HG03039 (cell line): ENCODE data around the gene DGKB.

ENCODE experiments used
- ATAC-seq: cut with Tn5 transposase; IDR thresholded peaks from one replicate; pipeline ENCODE4 v1.9.1; 2021; ENCODE audit warnings: mild to moderate bottlenecking, moderate library complexity; ENCODE audit not compliant: unreplicated experiment

The DGKB gene

DNA sequence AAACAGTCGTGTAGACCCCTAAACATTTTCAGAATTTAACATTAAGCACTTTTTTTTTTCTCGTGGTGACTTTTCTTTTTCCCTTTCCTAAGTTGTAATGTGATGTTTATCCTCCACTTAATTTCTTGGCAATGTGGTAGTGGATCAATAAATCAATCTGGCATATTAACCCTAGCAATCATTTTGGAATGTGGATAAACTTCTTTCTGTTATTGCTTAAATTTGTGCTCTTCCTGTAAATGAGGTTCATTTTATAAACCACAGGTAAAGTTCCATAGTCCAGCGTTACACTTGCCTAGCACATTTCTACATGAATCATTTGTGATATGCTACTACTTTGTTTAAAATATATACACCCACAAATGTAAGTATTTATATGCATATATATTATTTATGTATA lies 665.7 kb downstream of the DGKB start:
- no peak for ATAC-seq

DNA sequence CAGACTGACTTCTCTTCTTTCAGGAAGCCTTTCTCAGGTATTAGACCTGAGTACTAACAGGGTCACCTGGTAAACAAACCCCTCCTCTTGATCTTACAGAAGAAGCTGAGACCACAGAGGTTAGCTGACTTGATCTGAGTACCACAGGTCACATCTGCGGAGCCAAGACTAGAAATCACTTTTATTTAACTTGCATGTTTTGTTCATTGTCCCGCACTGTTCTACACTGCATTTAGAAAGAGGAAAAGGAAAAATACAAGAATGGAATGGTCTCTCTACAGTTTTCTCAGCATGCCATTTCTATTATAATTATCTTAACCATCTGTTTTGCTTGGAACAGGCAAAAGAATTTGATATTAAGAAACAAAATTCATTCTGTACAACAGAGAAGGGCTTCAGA lies 667.5 kb downstream of the DGKB start:
- ATAC-seq = no peak

DNA sequence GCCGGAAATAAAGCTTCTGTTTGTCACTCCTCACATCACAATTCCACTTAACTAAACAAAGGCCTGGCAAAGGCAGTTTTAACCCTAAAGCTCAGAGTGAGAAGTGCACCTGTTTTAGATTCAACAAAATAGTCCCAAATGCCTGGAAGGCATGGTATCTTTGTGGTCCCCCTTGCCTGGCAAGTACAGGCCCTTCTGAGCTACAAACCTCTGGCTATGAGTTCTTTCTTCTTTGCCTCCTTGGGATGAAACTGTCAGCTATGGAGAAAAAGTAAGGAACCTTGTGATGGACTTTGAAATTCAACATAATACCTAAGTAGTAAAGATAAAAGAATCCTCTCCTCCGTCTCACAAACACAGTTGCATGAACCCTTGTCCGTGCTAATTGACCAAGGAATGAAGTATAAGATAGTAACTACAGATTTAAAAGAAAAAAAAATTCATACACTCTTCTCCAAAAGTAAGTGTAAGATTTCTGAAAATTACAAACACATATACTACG lies 668.6 kb downstream of the DGKB start:
- ATAC-seq = no peak

DNA sequence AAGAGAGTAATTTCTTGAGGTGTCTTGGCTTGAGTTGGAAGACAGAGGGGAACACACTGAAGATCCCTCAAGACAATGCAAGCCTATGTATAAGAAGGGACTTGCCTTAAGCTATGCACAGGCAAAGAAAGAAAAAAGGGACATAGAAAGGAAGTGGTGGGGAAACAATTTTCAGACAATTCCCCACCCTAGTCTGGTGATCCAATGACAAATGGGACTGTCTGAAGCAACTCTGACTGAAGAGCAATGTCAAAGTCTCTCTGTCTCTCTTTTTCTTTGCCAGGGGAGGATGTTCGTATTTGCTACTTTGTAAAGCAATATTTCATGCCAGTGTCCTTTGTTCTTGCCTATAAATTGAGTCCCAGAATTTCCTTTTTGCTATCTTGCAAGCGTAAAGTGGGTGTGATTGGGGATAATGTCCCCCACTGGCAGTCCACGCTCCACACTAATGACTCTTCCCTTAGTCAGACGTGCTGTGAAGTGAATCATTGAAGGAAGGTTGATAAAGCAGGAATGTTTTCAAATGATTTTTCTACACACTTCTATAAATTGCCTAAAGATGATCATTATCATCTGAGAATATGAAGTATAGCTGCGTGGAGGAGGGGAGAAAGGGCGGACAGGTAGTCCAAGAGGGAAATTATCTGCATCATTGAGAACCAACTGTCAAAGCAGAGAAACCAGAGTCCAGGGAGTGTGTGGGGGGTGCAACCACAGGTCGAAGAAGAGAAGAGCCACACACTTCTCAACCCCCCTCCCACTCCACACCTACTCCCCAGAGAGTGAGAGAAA lies 669.3 kb downstream of the DGKB start:
- ATAC-seq = no peak

DNA sequence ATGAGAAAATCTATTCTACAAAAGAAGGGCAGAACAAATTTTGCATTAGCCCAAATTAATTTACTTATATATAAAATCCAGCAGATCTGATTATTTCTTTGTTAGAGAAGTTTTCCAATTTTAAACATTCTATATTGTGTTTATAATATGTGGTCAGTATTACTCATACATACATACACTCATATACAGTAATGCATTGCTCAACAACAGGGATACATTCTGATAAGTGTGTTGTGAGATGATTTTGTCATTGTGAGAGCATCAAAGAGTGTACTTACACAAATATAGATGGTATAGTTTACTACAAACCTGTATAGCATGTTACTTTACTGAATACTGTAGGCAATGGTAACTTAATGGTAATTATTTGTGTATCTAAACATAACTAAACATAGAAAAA lies 673.5 kb downstream of the DGKB start:
- no peak for ATAC-seq

DNA sequence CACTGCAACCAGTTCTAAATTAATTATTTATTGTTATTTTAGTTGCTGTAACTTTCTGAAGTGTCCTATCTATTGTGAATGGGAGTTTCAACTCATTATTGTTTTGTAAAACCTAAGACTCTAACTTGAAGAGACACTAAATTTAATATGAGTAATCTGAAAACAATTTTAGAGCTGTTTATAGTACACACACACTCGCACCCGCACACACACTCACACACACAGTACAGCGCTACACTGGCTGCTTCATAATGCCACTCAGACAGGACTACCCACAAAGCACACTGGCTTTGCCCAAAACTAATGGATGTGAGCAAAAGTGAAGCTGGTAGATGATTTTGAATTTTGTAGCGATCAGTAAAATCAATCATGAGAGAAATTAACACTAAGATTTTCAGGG lies 674.2 kb downstream of the DGKB start:
- no peak for ATAC-seq

DNA sequence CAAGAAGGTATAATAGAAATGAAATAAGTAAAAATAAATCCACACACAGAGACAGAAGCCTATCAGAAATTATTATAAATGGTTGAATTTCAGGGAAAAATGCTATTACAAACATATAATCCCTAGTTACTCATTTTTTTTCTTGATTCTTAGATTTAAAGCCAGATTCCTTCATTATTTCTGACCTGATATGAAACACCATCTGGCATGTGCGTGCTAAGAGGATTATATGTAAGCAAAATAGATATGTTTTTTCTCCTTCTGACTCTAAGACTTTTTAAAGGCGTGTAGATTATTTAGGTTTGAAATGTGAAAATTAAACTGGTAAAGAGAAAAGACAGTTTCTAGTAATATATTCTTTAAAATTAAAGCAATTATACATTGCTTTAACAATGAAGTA lies 676.4 kb downstream of the DGKB start:
- no peak for ATAC-seq

DNA sequence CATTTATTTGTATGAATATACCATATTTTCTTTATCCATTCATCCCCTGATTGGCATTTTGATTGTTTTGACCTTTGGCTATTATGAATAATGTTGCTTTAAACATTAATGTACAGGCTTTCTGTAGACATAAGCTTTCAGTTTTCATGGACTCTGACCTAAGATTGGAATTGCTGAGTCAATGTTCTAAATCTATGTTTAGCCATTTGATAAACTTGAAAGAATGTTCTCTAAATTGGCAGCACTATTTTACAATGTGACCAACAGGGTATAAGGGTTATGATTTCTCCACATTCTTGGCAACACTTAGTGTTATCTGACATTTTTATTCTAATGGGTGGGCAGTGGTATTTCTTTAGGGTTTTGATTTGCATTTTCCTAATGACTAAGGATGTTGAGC lies 683.4 kb downstream of the DGKB start:
- no peak for ATAC-seq

DNA sequence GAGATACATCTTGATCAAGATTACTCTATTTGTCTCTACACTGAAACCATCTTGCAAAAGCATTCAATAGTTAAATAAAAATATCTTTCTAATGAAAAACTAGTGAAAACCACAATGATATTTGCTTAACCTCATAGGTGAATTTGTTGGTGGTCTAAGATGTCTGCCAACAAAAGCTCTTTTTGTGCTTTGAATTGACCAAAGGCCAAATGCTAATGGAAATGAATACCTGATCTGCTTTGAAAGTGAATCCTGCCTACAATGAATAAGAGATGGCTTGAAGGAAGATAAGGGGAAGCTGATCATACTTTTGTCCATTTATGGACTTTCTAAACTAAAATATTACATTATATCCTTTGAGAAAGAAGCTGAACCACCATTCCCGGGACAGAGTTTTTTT lies 684.2 kb downstream of the DGKB start:
- ATAC-seq = no peak

DNA sequence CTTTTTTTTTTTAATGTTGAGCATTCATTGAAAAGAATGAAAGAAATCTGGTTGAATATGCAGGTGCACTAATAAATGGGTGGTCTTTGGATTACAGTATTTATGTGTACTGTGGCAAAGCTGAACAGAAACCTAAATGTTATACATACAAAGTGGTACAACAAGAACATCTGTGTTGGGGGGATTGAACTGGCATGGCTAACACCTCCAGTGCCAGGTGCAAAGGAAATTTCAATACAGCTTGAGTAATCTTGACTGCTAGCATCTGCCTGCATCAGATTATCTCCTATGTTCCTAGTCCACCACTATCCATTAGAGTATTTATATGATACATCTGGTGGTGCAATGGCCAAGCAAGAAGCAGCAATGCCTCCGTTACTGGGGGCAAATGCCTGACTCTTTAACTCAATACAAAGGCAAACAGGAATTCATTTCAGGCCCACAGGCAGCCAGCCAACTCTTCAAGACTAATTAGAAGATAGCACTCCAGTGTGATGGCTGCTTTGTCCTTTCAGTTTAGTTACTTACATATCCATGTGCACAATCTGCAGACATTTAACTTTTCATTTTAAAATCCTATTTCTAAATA lies 692.6 kb downstream of the DGKB start:
- no peak for ATAC-seq

DNA sequence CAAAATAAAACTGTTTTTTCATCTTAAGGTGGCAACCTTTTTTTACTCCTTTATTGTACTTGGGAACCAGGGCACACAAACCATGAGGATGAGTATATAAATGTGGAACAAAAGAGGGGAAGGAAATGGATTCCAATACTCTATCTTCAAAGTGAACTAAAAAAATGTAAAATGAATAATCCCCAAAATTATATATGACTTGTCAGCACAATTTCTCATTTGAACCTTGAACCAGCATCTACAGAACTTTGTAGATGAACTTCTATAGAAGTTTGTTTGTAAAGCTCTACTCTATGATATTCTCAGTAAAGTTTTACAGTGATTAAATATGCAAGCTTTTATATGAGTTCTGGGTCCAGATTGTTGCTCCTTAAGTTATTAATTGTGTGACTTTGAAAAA lies 694.8 kb downstream of the DGKB start:
- ATAC-seq = no peak

DNA sequence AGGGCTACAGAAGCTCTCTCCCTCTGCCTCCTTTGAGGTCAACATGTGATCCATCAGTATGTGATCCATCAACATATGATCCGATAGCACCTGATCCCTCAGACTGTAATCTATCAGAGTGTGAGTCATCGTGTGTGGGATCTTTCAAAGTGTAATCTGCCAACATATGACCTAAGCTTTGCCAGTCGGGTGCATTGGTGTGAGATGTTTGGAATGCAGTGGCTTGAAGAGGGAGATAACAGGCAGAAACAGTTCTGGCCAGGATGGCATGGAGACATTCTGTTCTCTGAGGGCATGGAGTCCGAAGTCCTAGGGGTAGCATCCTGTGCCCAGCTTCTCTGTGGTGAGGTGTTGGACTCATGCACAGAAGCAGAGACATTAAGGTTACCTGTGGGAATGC lies 695.4 kb downstream of the DGKB start:
- no peak for ATAC-seq

DNA sequence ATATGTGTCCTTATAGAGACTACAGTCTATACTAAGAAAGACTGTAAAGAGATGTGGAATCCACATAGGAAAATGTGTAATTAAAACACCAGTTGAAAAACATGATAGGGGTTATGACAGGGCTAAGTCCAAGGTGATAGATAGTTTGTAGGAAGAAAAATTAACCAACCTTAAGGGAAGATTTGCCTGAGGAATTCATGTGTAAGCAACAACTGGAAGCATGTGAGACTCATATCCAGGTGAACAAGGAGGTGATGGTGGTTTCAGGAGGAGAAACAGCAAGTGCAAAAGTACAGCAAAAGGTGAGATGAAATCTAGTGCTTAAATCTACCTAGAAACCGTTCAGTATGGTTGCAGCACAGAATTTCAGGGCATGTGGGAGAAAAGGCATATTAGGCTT lies 696.4 kb downstream of the DGKB start:
- ATAC-seq = no peak

DNA sequence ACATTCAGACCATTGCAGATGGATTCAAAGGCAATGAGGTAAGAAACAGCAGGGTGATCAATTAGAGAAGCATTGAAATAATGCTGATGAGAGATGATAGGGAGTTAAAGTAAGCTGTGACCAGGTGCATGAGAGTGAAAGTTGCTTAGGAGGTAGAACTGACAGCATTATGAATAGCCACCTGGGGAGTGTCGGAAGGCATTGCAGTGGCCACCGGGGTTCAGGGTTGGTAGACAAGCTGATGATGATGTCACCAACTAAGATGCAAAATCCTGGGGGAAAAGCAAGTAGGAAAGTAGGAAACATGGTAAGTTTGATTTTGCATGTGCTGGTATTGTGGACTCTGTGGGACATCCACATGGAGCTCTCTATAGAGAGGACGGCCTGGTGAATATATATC lies 701.2 kb downstream of the DGKB start:
- no peak for ATAC-seq

DNA sequence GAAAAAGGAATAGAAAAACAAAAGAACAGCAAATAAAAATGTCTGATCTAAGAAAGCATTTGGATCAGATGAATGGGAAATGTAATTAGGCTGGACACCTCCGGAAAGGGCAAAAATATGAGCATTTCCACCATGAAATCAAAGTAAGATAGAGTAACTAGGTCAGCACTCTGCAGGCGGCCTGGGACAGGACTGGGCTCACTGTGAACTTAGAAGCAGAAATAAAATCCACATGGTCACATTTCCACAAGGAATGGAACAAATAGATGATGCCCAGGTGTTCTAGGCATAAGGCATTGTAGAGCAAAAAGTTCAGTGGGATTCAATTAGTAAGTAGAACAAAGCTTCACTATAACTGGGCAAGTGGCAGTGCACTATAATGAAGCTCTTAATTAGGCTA lies 703.2 kb downstream of the DGKB start:
- ATAC-seq = no peak

DNA sequence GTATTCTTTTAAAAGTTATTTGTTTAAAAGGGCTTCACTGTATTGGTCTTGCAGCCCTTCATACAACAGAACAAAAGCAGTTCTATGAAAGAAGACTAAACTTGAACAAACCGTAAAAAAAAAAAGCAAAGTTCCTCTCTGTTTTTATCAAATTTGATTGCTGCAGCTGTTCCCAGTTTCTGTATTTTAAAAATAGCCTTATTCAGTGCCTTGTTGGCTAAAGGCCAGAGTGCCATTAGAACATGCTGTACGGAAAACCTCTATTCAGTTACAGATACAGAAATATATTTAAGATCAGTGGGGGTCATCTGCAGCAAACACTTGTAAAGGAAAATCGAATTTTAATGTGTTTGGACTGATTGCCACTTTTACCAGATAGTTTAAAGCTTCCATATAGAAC lies 705.3 kb downstream of the DGKB start:
- no peak for ATAC-seq

DNA sequence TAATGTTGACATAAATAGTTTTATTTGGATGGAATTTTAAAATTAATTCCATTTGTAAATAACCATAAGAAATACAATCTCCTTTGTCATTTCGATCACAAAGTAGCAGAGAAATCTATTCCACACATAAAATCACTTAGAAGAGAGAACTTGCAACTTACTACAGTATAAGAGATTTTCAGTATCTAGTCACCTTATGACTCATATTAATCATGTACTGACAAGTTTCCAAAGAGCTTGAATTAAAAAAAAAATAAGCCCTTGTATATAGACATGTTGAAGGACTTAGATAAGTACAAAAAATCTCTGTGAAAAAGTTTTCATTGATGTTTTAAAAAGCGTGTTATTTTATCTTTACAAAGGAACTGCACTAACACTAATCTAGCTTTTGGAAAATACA lies 706.0 kb downstream of the DGKB start:
- ATAC-seq = no peak

DNA sequence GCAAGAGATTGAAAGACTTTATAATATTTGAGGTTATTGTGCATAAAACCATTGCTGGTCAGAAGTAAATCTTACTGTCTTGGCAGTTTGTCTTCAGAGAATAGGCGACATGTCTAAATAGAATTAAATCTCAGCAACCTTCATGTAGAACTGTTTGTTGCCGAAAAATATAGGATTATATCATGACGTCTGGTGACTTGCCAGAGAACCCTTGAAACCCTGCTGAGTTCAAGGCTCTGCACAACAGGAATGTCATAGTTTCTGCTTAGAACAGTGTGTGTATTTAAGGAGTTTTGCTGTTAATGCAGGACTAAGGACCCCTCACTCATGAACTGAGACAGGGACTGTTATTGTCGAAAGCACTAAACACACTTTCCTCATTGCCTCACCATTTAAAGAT lies 706.7 kb downstream of the DGKB start:
- no peak for ATAC-seq

DNA sequence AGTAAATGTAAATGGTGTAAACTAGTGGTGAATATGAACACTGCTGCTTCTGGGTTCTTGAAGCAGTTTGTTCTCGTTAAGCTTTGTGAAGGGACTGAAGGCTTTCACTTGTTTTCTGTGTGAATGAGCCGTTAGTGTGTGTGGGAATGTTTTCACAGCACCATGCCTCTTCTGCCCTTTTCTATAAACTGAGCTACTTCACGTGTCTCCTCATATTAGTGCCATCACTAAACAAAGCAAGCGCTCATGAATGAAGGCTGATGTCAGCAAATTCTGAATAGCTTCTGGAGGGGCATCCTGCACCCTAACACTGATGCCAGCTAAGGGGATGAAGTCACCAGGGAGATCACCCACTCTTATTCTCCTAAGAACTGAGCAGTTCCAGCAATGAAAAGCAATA lies 707.5 kb downstream of the DGKB start:
- ATAC-seq = no peak

DNA sequence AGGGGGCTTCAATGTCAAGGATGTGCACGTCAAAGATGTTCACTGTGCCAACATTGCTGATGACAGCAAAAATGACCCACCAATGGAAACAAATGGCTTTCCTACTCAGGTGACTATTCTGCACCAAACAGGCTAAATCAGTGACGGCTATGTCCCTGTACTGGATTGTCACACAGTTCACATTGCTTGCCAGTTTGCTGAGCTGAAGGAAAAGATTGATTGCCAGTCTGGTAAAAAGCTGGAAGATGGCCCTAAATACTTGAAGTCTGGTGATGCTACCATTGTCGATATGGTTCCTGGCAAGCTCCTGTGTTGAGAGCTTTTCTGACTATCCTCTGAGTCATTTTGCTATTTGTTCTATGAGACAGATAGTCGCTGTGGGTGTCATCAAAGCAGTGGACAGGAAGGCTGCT lies 710.9 kb downstream of the DGKB start:
- no peak for ATAC-seq

DNA sequence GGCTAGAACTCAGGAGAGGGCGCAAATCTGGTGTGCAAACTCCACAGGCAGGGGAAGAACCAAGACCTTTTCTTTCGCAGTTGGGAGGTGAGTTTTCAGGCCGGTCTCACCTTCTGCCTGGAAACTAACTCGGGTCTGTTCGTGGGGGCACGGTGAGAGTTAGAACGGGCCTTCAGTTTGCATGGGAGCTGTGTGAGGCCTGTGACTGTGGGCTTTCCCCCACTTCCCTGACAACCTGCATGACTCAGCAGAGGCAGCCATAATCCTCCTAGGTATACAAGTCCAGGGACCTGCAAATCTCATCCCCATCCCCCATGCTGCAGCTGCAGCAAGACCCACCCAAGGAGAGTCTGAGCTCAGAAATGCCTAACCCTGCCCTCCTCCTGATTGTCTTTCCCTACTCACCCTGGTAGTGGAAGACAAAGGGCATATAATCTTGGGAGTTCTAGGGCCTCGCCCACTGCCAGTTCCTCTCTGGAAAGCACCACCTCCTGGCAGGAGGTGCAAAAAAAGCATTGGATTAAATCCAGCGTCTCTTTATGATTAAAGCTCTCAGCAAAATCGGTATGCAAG lies 718.2 kb downstream of the DGKB start:
- no peak for ATAC-seq

DNA sequence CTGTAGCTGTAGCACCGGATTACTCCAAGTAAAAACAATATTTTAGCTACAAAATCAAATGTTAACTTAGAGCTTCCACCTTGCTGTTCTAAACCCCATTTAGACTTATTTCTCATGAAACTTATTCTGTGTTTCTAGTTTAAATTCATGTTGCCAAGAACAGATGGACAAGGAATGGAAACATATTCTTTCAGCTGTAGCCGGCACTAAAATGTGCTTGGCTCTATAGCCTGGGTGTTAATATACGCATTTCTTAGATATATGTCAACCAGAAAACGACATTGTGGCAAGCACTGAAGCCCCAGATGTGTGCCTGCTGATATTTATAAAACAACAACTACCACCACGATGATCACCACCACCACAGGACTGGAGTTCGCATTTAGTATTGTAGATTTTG lies 722.8 kb downstream of the DGKB start:
- ATAC-seq = no peak
